Measurements from ENCODE around the gene TERT.

Gene TERT

GRCh38 chr5:1259806-1260480 lies 34.9 kb downstream of the TERT start:
- no peak for DNase-seq (ENCODE audit: low read depth)

- DNase-seq (ENCODE audit: low read depth) = no peak
Measured at GRCh38 chr5:1257841-1258240, 37.0 kb downstream of the TERT start.

GRCh38 chr5:1257363-1257762 lies 37.5 kb downstream of the TERT start:
- no peak for DNase-seq (ENCODE audit: low read depth)

- DNase-seq (ENCODE audit: low read depth) = no peak
Measured at GRCh38 chr5:1256776-1257175, 38.1 kb downstream of the TERT start.

- DNase-seq (ENCODE audit: low read depth) = no peak
Measured at GRCh38 chr5:1255081-1255561, 39.7 kb downstream of the TERT start.

GRCh38 chr5:1254196-1254595 lies 40.7 kb downstream of the TERT start:
- DNase-seq (ENCODE audit: low read depth) = no peak

GRCh38 chr5:1253456-1254105 lies 41.3 kb downstream of the TERT start:
- DNase-seq (ENCODE audit: low read depth) = no peak

GRCh38 chr5:1252681-1253080 lies 42.2 kb downstream of the TERT start:
- no peak for DNase-seq (ENCODE audit: low read depth)

GRCh38 chr5:1251678-1252580 lies 42.9 kb downstream of the TERT start:
- no peak for DNase-seq (ENCODE audit: low read depth)

- no peak for DNase-seq (ENCODE audit: low read depth)
Measured at GRCh38 chr5:1249366-1250280, 45.2 kb downstream of the TERT start.

- no peak for DNase-seq (ENCODE audit: low read depth)
Measured at GRCh38 chr5:1247811-1248210, 47.1 kb downstream of the TERT start.

GRCh38 chr5:1246711-1247431 lies 48.0 kb downstream of the TERT start:
- DNase-seq (ENCODE audit: low read depth) = no peak

- no peak for DNase-seq (ENCODE audit: low read depth)
Measured at GRCh38 chr5:1245905-1246576, 48.8 kb downstream of the TERT start.

GRCh38 chr5:1244976-1245375 lies 49.9 kb downstream of the TERT start:
- DNase-seq (ENCODE audit: low read depth) = no peak

GRCh38 chr5:1244255-1244654 lies 50.6 kb downstream of the TERT start:
- no peak for DNase-seq (ENCODE audit: low read depth)

GRCh38 chr5:1243487-1244130 lies 51.3 kb downstream of the TERT start:
- DNase-seq (ENCODE audit: low read depth) = no peak

- DNase-seq (ENCODE audit: low read depth) = no peak
Measured at GRCh38 chr5:1242733-1243486, 52.0 kb downstream of the TERT start.

- DNase-seq (ENCODE audit: low read depth) = no peak
Measured at GRCh38 chr5:1241509-1242080, 53.3 kb downstream of the TERT start.
